SH-SY5Y (cell line): ENCODE measurements around the gene RPA1.

ENCODE experiments used
- GATA2 ChIP-seq: IDR thresholded peaks from 2 replicates; pipeline ENCODE4 v1.6.1; 2011; ENCODE audit warnings: mild to moderate bottlenecking, low read depth, low read length
- GATA3 ChIP-seq: IDR thresholded peaks from 2 replicates; pipeline ENCODE4 v1.6.1; 2011; ENCODE audit warnings: low read depth, mild to moderate bottlenecking, low read length, moderate library complexity

DNA sequence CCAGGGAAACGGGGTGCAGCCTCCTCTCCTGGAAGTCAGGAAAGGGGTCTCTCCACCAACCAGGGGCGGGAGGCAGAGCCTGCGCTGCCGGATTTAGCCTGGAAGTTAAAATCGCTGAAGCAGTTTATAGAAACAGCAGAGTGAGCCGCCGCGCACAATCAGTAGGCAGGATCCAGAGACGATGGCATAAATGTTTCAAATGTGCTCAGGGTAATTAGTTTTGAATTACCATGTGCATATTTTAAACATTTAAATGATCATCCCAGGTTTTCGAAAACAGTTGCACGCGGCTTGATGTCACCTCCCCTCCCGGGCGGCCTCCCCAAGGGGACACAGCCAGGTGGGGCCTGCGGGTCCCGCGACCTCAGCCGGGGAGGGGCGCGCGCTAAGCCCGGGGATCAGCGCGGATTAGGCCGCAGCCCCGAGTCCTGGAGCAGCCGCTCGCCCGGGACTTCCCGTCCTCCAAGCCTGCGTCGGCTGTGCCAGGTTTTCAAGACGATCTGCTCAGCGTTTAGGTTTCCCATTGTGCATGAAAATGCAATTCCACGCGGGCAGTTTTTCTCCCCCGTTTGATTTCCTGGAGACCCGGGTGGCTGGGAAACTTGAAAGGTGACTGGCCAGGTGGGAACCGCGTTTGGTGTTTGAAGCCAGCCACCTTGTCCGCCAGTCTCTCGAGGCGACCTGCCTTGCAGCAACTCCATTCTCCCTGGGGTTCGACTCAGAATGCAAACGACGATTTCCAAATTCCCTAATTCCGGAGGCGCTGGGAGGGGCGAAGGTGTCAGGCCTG is 78.3 kb downstream of the RPA1 start:
- TF ChIP-seq GATA3: no peak
- no peak for TF ChIP-seq GATA2
